Astrocyte (in vitro differentiated cells and primary cell): ENCODE measurements around the gene TSC22D1.

Experiments used
- CTCF ChIP-seq: IDR thresholded peaks from 2 replicates; pipeline ENCODE4 v1.5.1; 2011; ENCODE audit warnings: low read depth, mild to moderate bottlenecking, inconsistent platforms, low read length, moderate library complexity; ENCODE audit not compliant: insufficient read depth
- EZH2 ChIP-seq: IDR thresholded peaks from 2 replicates; pipeline ENCODE4 v1.6.1; 2012; ENCODE audit warnings: mild to moderate bottlenecking, low read length, inconsistent platforms; ENCODE audit not compliant: insufficient read depth

GRCh38 chr13:44474122-44474910 is 101.8 kb downstream of the TSC22D1 start:
- no peak for TF ChIP-seq CTCF
- TF ChIP-seq EZH2, result no peak
